HG03457 (cell line): ENCODE measurements around the gene RAB6C.
"Not testable (repeated sequence)": the region's sequence is repeated elsewhere in the genome, so short reads cannot be mapped to it uniquely, and the experiment has no call there.

Experiments used
- ATAC-seq: cut with Tn5 transposase; IDR thresholded peaks from one replicate; pipeline ENCODE4 v1.9.1; 2021; ENCODE audit warnings: moderate number of reproducible peaks; ENCODE audit not compliant: unreplicated experiment

RAB6C gene

DNA sequence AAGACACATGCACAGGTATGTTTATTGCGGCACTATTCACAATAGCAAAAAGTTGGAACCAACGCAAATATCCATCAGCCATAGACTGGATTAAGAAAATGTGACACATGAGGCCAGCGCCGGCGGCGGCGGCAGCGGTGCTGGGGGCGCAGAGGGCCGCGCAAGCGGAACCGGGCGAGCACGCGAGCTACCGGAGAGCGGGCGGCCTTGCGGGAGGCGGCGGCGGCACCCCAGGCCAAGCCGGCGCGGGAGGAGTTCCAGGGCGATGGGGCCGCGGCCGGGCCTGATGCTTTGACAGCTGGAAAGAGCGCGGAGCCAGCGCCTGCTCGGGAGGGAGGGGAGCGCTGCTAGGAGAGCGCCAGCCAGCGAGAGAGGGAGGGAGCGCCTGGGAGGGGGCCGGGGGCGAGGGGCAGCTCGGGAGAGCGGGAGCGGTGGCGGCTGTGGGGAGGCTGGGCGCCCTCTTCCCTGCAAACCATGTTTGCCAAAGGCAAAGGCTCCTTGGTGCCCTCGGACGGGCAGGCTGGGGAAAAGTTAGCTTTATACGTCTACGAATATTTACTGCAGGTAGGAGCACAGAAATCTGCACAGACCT lies 13.0 kb downstream of the RAB6C start:
- not testable (repeated sequence) for ATAC-seq

DNA sequence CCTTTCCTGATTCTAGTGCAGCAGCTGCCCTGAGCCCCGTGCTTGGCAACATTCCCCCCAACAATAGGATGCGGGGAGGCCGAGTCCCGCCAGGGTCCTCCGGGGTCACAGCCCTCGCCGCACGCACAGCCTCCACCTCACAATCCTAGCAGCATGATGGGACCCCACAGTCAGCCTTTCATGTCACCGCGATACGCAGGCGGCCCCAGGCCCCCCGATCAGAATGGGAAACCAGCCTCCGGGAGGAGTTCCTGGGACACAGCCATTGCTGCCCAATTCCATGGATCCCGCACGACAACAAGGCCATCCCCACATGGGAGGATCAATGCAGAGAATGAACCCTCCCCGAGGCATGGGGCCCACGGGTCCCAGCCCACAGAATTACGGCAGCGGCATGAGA lies 13.7 kb downstream of the RAB6C start:
- not testable (repeated sequence) for ATAC-seq

- not testable (repeated sequence) for ATAC-seq
Observed at GRCh38 chr2:129996657-129997237, 17.3 kb downstream of the RAB6C start.

- not testable (repeated sequence) for ATAC-seq
Observed at GRCh38 chr2:129998771-129999170, 19.3 kb downstream of the RAB6C start.

DNA sequence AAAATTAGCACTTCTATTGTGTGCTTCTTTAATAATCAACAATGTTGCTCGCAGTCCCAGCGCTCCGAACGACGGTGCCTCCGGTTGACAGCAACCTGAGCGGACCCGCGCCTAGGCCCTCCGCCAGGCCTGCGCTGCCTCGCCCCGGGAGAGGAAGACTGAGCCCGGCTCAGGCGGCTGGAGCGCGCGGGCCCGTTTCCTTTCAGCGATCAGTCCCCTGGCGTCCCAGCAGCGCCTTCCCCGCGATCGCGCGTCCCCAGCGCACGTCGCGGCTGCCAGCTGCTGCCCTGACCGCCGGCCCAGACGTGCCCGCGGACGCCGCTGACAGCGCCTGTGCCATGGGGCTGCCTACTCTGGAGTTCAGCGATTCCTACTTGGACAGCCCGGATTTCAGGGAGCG lies 26.4 kb downstream of the RAB6C start:
- not testable (repeated sequence) for ATAC-seq

DNA sequence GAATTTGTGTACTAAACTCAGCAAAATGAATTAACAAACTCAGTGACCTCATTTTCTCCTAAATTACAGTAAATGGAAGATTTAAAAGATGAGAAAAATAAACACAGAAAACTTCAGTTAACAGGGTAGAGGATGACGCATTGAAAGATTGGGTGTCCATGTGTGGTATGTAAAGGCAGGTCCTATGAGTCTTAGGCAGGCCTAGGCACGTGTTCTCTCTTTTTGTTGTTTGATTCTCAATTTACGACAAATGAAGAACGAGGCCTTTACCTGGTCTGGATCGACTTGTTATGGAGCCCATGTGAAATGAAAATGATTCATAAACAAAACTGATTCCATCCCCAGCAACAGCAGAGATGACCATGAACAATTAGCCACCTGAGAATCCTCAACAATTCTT lies 37.2 kb downstream of the RAB6C start:
- not testable (repeated sequence) for ATAC-seq

GRCh38 chr2:130019402-130019801 lies 39.9 kb downstream of the RAB6C start:
- no peak for ATAC-seq

DNA sequence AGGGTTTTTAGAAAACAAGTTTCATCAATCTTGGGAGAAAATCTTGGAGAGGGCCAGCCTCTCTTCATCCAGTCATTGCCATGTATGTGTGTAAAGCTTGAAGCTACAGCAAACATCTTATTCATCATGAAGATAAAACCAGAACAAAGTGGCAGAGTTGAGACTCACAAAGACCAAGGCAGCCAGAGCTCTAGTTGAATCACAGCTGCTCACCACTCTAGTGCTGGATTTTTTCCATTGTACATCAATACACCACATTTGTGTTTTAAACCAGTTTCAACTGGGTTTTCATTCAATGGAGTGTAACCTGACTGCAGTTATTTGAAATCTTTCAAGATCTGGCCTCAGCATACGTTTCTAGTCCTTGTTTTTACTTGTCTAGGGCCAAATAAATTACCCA lies 40.6 kb downstream of the RAB6C start:
- ATAC-seq: not testable (repeated sequence)

DNA sequence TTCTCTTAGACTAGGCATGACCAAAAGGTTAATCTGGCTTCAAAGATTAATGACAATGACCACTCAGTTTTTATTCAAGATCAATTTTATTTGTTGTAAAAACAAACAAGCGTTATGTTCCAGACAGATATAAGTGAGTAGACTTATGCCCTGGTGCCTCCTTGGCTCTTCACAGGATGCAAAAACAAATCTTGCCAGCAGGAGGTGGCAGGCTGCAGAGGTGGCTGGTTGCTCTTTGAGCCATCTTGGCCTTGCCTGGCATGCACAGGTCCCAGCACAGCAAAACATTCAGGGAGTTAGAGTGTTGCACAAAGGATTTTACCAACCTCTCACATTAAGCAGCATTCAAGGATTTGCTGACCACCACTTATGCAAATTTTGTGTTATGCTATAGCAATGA lies 46.5 kb downstream of the RAB6C start:
- ATAC-seq: not testable (repeated sequence)
